GM13976 (cell line): Measurements from ENCODE around the gene SLC5A11.

Experiments used
- DNase-seq: peaks from one replicate; pipeline ENCODE4 v3.0.0; 2012; ENCODE audit warnings: low spot score
- CTCF ChIP-seq: IDR thresholded peaks from 2 replicates; pipeline ENCODE4 v1.5.1; 2012; ENCODE audit warnings: borderline replicate concordance, mild to moderate bottlenecking; ENCODE audit not compliant: insufficient read depth; ENCODE audit errors: extremely low read depth, missing control alignments, control extremely low read depth
- in situ Hi-C: fragments of 300-500 bp; cut with MboI; formaldehyde crosslinking; loops from one replicate; pipeline ENCODE4 v1.12.0; 2022; ENCODE audit warnings: low sequenced_read_pairs, mixed read lengths, inconsistent platforms; ENCODE audit not compliant: unreplicated experiment

The SLC5A11 gene

GRCh38 chr16:24815021-24815420 is 30.7 kb upstream of the SLC5A11 start:
- no peak for DNase-seq
- in situ Hi-C loops: no loop called here
- no peak for TF ChIP-seq CTCF

GRCh38 chr16:24816688-24817087 is 29.1 kb upstream of the SLC5A11 start:
- DNase-seq: no peak
- no peak for TF ChIP-seq CTCF
- in situ Hi-C loops: no loop called here

GRCh38 chr16:24819462-24820040 is 26.2 kb upstream of the SLC5A11 start:
- in situ Hi-C loops: no loop called here
- no peak for TF ChIP-seq CTCF
- DNase-seq: no peak

GRCh38 chr16:24820522-24820921 is 25.2 kb upstream of the SLC5A11 start:
- in situ Hi-C loops: no loop called here
- DNase-seq: no peak
- TF ChIP-seq CTCF: no peak

- no peak for TF ChIP-seq CTCF
- in situ Hi-C loops: no loop called here
- DNase-seq: no peak
These were observed 24.6 kb upstream of the SLC5A11 start for GRCh38 chr16:24821129-24821528.

GRCh38 chr16:24822542-24822941 is 23.2 kb upstream of the SLC5A11 start:
- TF ChIP-seq CTCF: no peak
- no peak for DNase-seq
- in situ Hi-C loops: no loop called here

- no peak for TF ChIP-seq CTCF
- in situ Hi-C loops: no loop called here
- no peak for DNase-seq
These were observed 22.8 kb upstream of the SLC5A11 start for GRCh38 chr16:24822974-24823373.
